Measurements from ENCODE around the gene STRA8. TPM values are rescaled to one million over a fixed set of nuclear protein-coding genes. Genes with fewer than 3 reads are reported as not detected.
"Not testable (repeated sequence)": the region's sequence is repeated elsewhere in the genome, so short reads cannot be mapped to it uniquely, and the experiment has no call there.

Gene STRA8
- polyA plus RNA-seq, 4 donors, result 0.17 to 0.28 (median 0.23) TPM

DNA sequence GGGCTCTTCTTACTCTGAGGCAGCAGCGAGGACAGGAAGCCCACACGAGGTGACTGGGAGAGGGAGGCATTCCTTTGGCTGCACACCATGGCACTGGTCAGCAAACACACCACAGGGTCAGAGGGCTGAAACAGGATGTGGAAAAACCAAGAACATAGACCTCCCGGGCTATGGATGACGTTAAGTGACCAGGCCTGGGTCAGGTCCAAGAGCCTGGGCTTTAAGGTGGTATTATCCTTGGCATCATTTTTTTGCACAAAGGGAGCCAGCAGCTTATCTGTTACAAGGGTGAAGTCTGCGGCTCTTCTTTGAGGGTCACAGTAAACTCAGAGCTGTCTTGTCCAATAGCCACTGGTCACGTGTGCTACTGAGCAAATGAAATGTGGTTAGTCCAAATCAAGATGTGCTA is 29.3 kb upstream of the STRA8 start:
- DNase-seq (ENCODE audit: low read depth in 4 of 4, low spot score in 3 of 4), result no peak

DNA sequence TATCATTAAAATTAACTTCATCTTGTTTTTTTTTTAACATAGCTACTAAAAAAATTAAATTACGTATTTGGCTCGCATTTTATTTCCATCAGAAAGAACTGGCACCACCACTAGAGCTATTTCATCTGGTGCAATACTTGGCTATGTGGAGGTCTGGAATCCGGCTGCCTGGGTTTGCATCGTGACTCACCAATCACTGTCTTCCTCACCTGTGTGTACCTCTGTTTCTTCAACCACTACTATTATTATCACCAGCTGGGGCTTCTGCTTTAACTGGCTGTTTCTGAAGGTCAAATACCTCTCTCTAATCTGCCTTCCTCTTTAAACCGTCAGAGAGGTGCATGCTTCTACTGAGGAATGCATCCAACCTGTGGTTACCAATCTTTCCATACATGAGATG is 28.8 kb upstream of the STRA8 start:
- no peak for DNase-seq (ENCODE audit: low read depth in 4 of 4, low spot score in 3 of 4)

GRCh38 chr7:135205850-135206249 is 27.8 kb upstream of the STRA8 start:
- DNase-seq (ENCODE audit: low read depth in 4 of 4, low spot score in 3 of 4), result no peak

DNA sequence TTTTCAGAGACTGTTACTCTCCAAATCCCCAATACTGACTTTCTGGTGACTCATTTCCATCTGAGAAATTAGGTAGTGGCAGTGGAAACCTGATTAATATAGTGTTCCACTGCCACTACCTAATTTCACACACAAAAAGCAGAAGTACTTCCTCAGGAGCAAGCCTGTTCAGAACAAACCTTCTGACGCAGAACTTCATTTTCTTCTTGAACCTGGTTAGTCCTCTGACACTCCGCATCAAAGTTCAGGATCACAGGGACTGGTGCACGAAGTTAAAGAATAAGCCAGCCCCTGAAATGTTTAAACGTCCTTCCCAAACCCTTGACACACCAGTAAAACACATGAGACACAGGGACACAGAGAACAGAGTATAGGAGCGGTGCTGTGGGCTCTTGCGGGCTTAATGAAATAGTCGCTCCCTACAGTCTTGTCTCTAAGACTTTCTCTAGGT is 26.7 kb upstream of the STRA8 start:
- peak in 1 of 4 donors; percentile 26 for DNase-seq (ENCODE audit: low read depth in 4 of 4, low spot score in 3 of 4)

DNA sequence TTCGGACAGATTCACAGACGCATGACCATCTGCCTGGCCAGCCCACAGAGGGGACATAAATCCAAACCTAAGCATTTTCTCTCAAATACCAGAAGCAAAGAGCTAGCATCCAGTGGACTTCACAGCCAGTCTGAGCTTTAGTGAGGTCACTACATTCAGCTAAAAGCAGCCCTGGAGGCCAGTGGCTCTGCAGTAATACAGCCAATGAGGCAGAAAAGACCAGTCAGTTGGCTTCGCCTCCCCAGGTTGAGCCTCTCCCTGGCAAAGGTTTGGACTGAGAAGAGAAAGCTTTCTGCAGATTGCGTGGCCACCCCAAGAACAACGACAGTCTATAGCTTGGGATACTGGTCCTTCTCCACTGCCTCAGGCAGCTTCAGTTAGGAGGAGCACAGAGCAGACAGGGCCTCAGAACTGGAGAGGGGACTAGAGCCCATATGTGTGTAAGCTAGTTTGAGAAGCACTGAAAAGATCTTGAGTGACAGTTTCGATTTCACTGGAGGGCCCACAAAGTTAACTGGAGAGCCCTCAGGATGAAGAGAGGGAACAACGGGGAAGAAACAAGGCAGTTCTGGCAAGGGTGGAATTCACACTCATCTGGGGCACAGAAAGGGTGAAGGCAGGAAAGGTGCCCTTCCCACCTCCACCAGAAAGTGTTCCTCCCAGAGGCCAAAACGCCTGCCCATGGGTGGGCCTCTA is 26.1 kb upstream of the STRA8 start:
- DNase-seq (ENCODE audit: low read depth in 4 of 4, low spot score in 3 of 4), result no peak

- peak in 1 of 4 donors; percentile 24 for DNase-seq (ENCODE audit: low read depth in 4 of 4, low spot score in 3 of 4)
Measured at GRCh38 chr7:135208102-135208793, 25.4 kb upstream of the STRA8 start.

DNA sequence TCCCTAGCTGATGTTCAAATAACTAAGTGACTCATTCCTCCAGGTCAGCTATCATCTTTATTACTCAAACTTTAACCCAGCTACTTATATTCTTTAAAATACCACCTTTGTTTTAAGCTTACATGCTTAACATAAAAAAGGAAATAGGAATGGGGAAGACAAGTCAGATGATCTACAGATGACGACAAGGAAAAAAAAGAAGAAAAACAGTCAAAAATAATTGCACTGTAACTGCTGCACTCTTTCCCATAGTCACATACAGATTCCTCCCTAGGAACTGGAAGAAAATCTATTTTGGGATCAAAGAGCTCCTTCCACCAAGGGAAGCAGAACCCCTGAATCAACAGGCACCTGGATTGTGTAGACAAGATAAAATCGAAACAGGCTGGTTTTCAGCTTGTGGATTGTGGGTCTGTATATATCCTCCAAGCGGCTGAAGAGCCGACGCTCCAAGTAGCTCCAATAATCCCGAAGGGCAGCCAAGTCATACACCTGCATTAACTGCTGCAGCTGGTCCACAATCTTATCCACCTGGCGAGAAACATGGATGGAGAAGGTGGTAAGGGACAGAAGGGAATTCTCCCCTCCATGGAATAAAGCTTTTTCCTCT is 24.3 kb upstream of the STRA8 start:
- DNase-seq (ENCODE audit: low read depth in 4 of 4, low spot score in 3 of 4), result no peak

GRCh38 chr7:135210888-135211178 is 22.8 kb upstream of the STRA8 start:
- DNase-seq (ENCODE audit: low read depth in 4 of 4, low spot score in 3 of 4), result peak in 1 of 4 donors; percentile 24

- DNase-seq (ENCODE audit: low read depth in 4 of 4, low spot score in 3 of 4), result peak; percentile 84 to 91 (median 88)
Measured at GRCh38 chr7:135211179-135211945, 22.3 kb upstream of the STRA8 start, which contains the start of gene WDR91. WDR91 (minus strand) TSS chr7:135211526; CDS start chr7:135211502, 24 bp downstream.

DNA sequence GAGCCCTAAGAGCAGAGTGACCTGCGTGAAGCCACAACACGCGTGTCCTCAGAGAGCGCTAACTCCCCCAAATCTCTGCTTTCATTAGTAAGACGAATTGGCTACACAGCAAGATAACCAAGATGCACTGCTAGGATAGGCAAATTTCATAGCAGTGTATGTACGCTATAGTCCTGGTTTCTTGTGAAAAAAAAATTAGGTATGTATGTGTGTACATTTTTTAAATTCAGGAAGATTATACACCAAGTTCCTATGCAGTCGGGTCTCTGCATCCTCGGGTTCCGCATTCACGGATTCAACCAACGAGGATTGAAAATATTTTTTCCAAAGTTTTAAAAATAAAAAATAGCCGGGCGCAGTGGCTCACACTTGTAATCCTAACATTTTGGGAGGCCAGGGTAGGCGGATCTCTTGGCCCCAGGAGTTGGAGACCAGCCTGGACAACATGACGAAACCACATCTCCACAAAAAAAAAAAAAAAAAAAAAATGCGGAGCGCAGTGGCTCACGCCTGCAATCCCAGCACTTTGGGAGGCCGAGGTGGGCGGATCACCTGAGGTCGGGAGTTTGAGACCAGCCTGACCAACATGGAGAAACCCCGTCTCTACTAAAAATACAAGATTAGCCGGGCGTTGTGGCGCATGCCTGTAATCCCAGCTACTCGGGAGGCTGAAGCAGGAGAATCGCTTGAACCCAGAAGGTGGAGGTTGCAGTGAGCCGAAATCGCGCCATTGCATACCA is 21.5 kb upstream of the STRA8 start:
- not testable (repeated sequence) for DNase-seq (ENCODE audit: low read depth in 4 of 4, low spot score in 3 of 4)

GRCh38 chr7:135213831-135214230 is 19.8 kb upstream of the STRA8 start:
- DNase-seq (ENCODE audit: low read depth in 4 of 4, low spot score in 3 of 4), result no peak

- no peak for DNase-seq (ENCODE audit: low read depth in 4 of 4, low spot score in 3 of 4)
Measured at GRCh38 chr7:135215180-135215579, 18.5 kb upstream of the STRA8 start.

GRCh38 chr7:135215698-135216097 is 17.9 kb upstream of the STRA8 start:
- DNase-seq (ENCODE audit: low read depth in 4 of 4, low spot score in 3 of 4), result no peak

- peak in 1 of 4 donors; percentile 57 for DNase-seq (ENCODE audit: low read depth in 4 of 4, low spot score in 3 of 4)
Measured at GRCh38 chr7:135217645-135218509, 15.8 kb upstream of the STRA8 start.

DNA sequence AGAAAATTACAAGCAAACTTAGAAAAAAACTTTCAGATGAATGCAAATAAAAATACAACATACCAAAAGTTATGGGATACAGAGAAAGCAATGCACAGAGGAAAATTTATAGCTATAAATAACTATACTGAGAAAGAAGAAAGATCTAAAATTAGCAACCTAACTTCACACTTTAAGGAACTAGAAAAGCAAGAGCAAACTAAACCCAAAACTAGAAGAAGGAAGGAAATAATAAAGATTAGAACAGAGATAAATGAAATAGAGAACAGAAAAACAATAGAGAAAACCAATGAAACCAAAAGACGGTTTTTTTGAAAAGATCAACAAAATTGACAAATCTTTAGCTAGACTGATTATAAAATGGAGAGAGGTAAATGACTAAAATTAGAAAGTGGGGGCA is 9.6 kb upstream of the STRA8 start:
- no peak for DNase-seq (ENCODE audit: low read depth in 4 of 4, low spot score in 3 of 4)

- DNase-seq (ENCODE audit: low read depth in 4 of 4, low spot score in 3 of 4), result no peak
Measured at GRCh38 chr7:135231686-135232085, 2.0 kb upstream of the STRA8 start.

GRCh38 chr7:135232087-135232486 is 1.6 kb upstream of the STRA8 start:
- DNase-seq (ENCODE audit: low read depth in 4 of 4, low spot score in 3 of 4), result no peak

- no peak for DNase-seq (ENCODE audit: low read depth in 4 of 4, low spot score in 3 of 4)
Measured at GRCh38 chr7:135232720-135233119, 918 bp upstream of the STRA8 start.

DNA sequence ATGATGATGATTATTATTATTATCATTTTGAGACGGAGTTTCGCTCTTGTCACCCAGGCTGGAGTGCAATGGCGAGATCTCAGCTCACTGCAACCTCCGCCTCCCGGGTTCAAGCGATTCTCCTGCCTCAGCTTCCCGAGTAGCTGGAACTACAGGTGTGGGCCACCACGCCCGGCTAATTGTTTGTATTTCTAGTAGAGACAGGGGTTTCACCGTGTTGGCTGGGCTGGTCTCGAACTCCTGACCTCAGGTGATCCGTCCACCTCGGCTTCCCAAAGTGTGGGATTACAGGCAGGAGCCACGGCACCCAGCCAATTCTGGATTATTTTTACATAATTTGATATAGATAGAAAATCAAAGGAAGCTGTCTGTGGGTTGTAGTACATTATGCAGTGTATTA is 457 bp downstream of the STRA8 start:
- DNase-seq (ENCODE audit: low read depth in 4 of 4, low spot score in 3 of 4), result not testable (repeated sequence)
